Prostate gland (tissue), 2 donors: ENCODE measurements around the gene FGF1.

ENCODE experiments used
- POLR2A ChIP-seq: fragments of 450-650 bp; IDR thresholded peaks from one replicate; pipeline ENCODE4 v1.6.1; 2016; ENCODE audit warnings: antibody characterized with exemption, mild to moderate bottlenecking
- POLR2AphosphoS5 ChIP-seq: sonication (generic); formaldehyde crosslinking; IDR thresholded peaks from one replicate; pipeline ENCODE4 v1.6.1; 2017; ENCODE audit warnings: antibody characterized with exemption
- TF ChIP-seq, protein P1 (sequence below), 4 experiments: fragments of 200-600 bp in 2 of 4; fragments of 450-650 bp in 2 of 4; sonication (generic) in 2 of 4; IDR thresholded peaks; 1 replicate in 3 of 4; 2 replicates in 1 of 4; pipeline ENCODE4 v1.5.1; 2016 to 2019; ENCODE audit warnings: antibody characterized with exemption in 4 of 4, mild to moderate bottlenecking in 2 of 4, moderate library complexity in 2 of 4

DNA sequence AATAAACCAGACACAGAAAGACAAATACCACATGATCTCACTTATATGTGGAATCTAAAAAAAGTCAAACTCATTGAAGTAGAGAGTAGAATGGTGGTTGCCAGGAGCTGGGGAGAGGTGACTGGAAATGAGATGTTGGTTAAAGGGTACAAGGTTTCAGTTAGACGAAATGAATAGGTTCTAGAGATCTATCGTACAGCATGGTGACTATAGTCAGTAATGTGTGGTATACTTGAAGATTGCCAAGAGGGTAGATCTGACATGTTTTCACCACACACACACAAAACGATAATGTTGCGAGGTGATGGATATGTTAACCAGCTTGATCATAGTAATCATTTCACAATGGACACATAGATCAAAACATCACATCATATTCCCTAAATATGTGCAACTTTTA, 46.4 kb downstream of the FGF1 start:
- TF ChIP-seq, protein P1, sequence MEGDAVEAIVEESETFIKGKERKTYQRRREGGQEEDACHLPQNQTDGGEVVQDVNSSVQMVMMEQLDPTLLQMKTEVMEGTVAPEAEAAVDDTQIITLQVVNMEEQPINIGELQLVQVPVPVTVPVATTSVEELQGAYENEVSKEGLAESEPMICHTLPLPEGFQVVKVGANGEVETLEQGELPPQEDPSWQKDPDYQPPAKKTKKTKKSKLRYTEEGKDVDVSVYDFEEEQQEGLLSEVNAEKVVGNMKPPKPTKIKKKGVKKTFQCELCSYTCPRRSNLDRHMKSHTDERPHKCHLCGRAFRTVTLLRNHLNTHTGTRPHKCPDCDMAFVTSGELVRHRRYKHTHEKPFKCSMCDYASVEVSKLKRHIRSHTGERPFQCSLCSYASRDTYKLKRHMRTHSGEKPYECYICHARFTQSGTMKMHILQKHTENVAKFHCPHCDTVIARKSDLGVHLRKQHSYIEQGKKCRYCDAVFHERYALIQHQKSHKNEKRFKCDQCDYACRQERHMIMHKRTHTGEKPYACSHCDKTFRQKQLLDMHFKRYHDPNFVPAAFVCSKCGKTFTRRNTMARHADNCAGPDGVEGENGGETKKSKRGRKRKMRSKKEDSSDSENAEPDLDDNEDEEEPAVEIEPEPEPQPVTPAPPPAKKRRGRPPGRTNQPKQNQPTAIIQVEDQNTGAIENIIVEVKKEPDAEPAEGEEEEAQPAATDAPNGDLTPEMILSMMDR (IDR thresholded peaks at IDR 0.05): no peak
- TF ChIP-seq POLR2AphosphoS5 (no peak), POLR2A (no peak)
